GM19467 (cell line): Measurements from ENCODE around the gene ERGIC1.

Experiments
- ATAC-seq: cut with Tn5 transposase; IDR thresholded peaks from one replicate; pipeline ENCODE4 v1.9.1; 2021; ENCODE audit warnings: mild to moderate bottlenecking, moderate library complexity; ENCODE audit not compliant: unreplicated experiment

The ERGIC1 gene

DNA sequence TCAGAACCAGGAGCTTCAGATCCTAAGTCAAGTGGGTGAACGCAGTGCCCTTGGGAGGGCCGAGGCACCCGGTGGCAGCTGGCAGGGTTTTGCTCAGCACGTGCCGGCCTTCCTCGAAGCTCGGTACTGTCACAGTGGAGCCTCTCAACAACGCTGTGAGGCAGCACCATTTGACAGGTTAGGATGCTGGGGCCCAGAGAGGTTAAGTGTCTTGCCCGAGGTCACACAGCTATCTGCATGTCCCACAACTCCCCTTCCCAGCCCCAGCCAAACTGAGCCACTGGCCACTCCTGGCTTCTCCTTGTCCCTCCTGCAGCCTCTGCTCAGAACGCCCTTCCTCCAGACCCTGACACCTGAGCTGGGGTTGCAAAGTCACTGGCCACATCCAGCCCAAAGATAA is 81.5 kb downstream of the ERGIC1 start:
- no peak for ATAC-seq

DNA sequence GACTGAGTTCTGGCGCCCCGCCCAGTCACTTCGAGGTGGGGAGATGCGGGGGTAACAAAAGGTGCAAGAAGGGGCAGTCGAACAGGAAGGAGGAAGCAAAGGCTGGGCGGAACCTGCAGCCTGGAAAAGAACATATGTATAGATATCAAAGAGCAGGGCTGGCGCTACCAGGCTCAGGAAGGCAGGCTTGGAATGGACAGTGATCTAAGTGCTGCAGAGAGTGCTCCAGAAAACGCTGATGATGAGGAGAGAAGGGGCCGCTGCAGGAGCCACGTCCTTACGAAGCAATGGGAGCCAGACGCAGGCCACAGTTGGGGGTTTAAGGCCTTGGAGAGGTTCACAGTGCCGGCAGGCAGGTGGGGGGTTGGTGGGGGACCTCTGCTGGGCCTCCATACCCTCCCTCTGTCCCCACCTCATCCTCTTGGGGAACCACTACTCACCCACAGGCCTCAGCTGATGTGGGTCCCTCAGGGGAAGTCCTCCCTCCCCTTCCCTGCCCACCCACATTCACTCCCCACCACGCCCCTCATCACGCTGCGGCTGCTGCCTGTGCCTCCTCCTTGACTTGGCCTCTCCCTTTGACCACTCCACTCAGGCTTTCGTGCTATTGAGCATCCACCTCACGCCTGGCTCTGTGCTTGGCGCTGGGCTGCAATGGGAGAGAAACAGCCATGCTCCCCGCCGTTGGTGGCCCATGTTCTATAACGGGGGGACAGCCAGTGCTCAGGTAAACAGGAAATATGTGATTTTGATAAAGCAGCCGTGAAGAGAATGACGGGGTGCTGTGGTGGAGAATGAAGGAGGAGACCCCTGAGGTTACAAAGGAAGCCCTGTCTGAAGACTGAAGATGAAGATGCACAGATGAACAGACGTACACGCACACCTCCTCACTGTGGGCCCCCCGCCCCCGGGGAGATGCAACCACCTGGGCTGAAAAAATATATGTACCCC is 84.6 kb downstream of the ERGIC1 start:
- no peak for ATAC-seq

DNA sequence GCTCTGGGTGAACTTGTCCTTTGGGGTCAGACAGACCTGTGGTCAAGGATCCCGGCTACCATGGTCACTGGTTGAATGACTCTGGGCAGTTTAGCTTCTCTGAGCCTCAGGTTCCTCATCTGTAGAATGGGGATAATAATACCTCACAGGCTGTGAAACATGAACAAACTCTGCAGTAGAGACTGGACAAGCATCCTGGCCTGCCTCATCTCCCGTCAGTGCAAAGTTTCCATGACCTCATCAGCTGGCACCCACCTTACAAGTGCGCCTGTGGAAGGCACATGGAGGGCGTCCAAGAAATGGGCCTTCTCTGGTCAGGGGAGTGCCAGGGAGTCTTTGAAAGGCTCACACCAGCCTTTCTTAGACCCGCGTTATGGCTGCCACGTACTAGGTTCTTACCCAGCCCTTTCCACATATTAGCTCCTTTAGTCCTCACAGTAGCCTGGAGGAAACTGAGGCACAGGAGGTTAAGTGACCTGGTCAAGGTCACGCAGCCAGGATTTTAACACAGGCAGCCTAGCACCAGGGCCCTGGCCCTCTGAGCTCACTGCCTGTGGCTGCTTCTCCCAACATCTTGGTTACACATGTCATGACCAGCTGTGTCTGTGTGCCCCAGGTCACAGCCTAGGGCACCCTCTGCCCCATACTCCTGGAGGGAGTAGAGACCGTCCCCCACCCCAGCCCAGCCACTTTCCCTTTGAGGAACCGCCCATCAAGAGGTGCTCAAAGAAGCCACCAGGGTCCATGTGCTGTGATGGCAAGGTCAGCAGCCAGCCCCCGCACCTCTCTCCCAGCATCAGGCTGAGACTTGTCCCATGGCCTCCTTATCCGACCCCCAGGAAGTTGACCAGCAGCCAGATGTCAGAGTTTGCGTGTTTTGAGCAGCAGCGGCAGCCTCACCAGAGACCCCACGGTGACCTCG is 85.7 kb downstream of the ERGIC1 start:
- no peak for ATAC-seq

DNA sequence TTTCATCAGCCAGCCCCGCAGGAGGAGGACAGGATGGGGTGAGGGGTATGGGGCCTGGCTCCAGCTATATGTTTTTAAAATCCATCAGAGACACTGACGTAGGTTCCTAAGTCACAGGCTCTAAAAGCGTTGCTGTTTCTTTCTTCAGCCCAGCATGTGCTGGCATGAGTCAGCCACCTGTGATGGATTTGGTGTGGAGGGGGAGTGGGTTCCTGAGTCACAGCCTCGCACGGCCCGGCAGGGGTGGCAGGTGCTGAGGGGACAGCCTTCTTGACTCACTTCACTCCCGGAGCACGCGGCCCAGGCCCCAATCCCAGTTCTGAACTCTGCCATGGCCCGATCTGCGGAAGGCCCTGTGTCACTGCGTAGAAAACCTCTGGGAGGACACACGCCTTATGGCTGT is 86.4 kb downstream of the ERGIC1 start:
- ATAC-seq: no peak

DNA sequence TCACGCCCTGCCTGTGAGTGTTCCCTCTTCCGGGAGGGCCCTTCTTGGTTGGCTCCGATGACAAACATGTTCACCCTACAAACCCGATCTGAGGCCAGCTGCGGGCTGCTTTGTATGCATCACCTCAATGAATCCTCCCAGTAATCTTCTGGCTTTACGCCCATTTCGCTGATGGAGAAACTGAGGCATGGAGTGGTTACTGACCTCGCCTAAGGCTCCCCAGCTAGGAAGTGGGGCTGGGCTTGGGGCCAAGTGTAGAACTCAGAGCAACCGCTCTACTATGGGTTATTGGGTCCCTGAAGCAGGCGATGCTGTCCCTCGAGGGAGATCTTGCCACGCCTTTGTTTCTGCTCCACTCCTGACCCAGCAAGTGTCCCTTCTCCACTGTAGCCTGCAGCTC is 86.9 kb downstream of the ERGIC1 start:
- ATAC-seq: no peak

DNA sequence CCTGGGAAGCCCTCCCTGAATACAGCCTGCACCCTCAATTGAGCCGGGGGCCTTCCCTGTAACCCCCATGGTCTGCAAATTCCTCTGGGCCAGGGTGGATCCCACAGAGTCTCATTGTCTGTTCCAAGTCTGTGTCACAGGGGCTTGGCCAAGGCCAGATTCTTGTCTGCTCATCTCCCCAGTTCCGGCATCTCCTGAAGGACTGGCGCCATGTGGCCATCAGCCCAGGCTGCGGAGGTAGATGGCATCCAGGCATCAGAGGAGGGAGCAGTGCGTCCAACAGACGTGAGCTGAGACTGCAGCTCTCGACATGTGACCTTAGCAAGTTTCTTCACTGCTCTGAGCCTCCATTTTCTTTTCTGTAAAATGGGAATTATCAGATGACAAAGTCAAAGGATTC is 87.9 kb downstream of the ERGIC1 start:
- ATAC-seq: no peak

DNA sequence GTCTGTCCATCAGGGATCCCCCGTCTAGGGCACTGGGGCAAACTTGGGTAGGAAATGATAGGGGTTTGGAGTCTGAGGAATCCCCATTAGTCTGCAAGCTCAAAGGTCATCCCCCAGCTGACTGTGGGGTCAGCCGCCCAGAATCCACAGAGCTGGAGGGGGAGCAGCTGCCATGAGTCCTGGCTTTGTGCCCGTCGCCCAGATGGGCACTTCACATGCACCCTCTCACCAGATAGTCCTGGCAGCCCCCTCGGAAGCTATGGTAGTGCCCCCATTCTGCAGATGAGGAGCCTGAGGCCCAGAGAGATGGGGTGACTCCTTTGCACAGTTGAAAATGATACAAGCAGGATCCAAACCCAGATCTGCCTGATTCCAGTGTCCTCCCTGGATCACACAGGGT is 89.5 kb downstream of the ERGIC1 start:
- ATAC-seq: no peak

DNA sequence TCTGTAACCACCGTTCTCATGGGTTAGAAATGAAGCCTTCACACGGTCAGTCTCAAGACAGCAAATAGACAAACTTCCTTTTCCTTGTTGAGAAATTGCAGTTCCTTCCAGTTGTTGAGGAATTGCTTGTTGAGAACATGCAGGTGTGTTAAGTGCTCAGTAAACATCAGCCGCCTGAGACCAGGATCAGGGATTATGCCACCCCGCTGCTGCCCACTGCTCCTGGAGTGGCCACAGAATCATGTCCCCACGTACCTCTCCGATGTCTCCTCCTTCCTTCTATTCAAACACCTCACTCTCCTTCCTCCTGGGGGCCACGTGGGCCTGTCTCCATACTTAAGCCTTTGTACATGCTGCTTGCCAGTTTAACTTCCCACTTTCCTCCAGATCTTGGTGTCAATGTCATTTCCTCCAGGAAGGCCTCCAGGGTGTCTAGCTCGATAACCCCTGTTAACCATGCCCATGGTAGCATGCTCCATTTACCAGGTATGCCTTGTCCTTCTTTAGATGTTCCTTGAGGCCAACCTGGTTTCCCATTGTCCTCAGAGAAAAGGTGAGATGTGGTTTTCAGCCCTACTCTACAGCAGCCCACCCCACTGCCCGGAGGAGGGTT is 91.4 kb downstream of the ERGIC1 start:
- ATAC-seq: no peak

DNA sequence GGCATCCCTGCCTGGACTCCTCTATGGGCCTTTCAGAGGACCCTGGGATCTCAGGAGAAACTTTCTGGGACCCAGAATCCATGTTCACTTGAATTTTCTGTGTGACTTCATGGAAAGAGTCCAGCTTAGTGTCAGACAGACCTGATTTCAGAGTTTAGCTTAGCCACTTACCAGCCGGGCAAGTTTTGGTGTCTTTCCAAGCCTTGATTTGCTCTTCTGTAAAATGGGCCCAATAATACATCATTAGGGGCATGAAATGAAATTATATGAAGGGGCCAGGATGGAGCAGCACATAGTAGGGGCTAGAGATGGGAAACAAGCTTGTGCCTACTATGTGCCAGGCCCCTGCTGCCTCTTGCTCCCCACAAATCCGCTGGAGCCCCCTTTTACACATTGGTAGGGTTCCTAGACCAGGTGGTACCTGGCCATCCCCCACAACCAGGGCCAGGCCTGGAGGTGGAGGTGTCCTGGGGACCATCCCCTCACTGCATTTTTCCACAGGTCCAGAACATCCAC is 92.0 kb downstream of the ERGIC1 start:
- no peak for ATAC-seq

DNA sequence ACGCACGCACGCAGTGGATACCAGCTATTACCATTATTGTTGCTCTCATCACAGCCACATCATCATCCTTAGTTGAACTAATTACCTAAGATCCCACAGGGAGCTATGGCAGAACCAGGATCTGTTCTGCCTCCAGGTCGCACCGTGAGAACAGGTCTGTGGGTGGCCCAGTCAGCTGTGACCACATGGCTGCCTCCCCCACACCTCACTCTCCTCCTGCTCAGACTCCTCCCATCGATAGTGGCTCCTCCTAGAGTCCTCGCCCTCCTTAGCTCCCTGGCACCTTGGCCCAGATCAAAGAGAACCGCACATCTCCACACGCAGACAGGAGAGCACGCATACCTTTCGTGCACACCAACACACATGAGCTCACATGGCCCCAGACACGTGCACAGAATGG is 92.7 kb downstream of the ERGIC1 start:
- no peak for ATAC-seq

DNA sequence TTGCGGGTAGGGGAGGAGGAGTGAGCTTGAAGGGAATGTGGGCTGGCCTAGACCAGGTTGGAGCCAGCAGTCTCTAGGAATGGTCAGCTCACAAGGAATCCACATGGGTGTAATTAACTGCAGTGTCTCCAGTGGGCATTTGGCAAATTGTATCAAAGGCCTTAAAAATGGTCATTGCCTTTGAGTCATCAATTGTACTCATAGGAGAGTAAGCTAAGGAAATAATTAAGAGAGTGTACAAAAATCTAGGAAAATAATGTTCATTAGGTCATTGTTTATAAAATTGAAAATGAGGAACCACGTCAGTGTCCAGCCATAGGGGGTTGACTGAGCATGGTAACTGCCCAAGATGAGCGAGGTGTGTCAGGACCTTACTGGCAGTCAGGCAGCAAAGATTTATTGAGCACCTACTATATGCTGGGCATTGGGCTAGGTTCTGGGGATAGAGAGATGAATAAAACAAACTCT is 95.4 kb downstream of the ERGIC1 start:
- ATAC-seq: no peak

DNA sequence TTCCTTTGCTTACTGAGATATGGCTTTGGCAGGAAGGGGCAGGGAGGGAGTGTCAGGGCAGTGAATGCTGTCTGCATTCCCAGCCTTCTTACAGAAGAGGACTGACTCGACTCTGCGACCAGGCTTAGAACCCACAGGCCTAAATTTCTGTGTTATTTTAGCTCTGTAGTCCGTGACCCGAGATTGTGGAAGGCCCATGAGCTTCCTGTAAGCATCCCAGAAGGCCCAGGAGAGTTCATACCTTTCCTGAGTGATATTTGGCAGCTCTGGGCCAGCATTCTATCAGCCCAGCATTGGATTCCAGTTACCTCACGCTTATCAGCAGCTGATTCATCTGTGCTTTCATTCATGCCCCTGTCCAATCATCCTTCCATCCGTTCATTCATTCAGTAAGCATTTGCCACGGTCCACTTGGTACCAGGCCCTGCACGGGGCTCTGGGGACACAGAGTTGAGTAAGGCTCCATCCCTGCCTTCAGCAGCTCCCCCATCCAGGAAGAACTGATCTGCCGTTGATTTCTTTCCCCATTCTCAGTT is 97.0 kb downstream of the ERGIC1 start:
- ATAC-seq: no peak

DNA sequence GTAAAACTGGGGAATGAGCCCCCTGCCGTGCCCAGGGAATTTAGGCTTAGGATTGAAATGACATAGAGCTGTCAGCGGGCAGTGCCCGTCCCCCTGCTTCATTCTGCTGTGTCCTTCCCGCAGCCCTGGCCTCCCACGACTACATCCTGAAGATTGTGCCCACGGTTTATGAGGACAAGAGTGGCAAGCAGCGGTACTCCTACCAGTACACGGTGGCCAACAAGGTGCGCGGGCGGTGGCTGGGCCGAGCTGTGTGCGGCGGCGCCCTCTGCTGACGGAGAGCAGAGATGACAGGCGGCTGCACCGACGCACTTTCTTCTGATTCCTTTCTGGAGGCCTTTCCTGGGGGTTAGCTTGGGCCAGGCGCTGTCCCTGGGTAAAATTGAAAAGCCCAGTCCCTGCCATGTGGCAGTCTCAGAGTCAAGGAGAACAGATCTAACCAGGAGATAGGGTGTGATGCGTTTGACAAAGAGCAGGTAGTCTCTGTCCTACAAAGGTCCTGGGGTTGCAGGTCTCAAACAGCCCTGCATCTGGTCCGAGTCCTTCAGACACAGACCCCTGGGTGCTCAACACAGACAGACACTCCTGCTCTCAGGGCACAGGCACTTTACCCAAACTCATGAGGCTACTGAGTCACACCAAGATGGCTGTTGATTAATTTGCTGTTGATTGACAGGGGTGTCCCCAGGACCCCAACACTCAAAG is 98.4 kb downstream of the ERGIC1 start:
- ATAC-seq: no peak

DNA sequence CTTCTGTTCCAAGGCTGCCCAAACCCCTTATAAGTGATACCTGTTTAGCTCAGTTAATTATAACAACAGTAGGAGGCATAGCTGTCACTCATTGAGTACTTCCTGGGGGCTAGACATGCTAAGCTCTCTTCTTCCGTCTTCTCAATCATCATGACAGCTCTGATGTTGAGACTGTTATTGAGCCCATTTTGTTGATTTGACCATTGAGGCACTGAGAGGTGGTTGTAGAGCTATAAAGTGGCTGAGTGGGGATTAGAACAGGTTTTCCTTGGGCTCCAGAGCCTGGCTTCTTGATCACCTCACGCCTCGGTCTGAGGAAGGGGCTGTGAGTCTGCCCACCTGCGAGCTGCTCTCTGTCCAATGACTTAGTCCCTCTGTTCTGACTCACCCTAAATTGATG is 99.2 kb downstream of the ERGIC1 start:
- ATAC-seq: no peak

DNA sequence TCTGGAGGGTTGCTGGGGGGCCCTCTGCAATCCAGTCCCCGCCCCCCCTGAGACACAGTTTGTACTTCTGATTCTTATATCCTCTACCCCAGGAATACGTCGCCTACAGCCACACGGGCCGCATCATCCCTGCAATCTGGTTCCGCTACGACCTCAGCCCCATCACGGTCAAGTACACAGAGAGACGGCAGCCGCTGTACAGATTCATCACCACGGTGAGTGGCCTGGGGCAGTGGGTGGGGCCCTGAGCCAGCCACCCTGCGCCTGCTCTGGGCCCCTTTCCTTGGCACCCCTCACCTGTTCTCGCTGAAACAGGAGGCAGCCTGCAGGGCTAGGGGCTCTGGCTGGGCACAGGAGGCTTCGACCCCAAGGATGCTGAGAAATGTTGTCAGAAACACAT is 101.0 kb downstream of the ERGIC1 start:
- ATAC-seq: no peak

DNA sequence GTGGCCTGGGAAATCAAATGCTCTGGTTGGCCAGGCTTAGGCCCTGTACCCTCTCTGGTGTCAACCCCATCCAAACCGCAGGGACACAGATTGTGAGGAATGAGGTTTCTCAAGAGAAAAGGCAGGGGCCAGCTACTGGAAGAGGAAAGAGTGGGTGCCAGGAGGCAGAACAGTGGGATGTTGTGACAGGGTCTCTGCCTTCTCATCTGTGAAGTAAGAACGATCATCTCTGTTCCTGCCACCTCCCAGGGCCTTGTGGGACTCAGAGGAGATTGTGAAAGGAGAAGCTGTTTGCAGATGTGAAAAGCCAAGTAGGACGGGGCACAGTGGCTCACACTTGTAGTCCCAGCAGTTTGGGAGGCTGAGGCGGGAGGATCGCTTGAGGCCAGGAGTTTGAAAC is 102.3 kb downstream of the ERGIC1 start:
- ATAC-seq: no peak

DNA sequence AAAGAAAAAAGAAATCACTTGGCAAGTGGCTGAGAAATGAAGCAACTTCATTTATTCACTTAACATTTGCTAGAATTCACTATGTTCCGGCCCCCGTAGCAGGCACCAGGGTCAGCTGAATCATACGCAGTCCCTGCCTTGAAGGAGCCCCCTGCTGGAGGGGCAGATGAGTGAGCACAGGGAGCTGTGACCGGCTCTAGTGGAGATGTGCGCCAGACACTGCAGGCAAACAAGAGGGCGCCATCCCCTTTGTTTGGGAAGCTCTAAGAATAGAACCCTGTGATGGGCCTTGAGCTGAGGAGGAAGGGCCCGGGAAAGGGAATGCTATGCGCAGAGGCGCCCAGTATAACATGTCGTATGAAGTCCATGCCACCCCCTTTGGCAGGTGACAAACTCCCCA is 105.0 kb downstream of the ERGIC1 start:
- no peak for ATAC-seq

DNA sequence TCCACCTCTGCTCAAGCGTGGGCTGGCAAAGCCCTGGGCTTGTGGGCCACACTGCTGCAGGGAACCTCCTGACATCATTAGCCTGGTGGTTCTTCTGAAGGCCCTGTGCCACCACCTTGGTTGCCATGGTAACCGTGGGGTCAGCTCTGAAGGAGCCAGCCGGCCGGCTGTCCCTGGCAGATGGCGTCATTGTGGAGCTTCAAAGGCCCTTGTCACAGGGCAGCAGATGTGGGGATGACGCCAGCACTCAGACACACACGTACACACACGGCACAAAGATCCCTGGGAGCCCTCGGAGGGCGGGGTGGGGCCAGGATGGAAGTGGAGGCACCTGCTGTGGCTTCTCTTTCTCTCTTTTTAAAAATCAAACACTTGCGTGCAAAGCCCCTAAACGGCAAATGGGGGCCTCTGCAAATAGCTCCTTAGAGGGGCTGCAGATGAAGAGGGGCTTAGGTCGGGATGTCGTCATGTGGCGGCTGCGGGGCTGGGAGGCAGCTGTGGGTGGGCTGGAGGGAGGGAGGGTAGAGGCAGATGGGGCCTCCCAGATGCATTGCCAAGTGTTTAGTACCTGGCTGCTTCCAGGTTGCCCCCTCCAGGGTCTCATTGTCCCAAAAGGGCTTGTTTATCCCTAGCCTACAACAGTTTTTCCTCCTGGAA is 105.7 kb downstream of the ERGIC1 start:
- no peak for ATAC-seq

DNA sequence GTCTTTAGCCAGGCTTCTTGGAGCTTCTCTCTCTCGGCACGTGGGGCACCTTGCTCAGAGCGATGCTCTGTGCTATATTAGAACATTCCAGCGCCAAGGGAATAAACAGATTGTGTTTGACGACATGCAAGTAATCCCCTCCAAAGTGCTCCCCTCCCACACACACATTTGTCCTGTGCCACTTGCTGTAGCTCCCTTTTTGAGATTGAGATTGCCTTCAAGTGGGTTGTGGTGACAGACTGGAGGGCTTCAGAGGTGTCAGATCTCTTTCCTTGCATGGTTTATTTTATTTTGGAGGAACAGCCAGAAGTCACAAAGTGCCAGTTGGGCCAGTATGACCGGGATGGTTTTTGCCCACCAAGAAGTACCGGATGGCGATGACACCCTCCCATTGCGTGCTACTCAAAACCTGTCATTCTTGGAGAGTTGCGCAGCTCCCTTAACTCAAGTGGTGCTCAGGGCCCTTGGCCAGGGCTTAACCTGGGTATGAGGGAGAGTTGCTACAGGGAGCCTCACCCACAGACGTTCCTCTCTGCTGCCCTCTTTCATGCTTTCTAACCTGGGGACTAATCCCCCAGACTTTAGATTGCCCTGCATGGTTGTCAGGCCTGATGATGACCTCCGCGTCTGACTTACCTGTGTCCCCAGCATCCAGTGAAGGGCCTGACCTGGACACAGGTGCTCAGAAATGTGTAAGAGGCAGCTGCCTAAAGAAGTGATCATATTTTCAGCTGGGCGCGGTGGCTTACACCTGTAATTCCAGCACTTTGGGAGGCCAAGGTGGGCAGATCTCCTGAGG is 106.4 kb downstream of the ERGIC1 start:
- ATAC-seq: no peak
